NCI-H82 treated with DMSO at 0.1 percent for 48 hours (cell line): Measurements from ENCODE around the gene ATP5ME.
A peak's percentile ranks its signal among the peaks of the same experiment; 100 is the strongest.
"Not testable (repeated sequence)": the region's sequence is repeated elsewhere in the genome, so short reads cannot be mapped to it uniquely, and the experiment has no call there.

Experiments
- DNase-seq: peaks from one replicate; lab custom pipeline; 2025; ENCODE audit not compliant: unreplicated experiment; lab: John Stamatoyannopoulos, UW

The ATP5ME gene

GRCh38 chr4:671769-672168, 2.3 kb downstream of the ATP5ME start:
- DNase-seq: no peak

GRCh38 chr4:669806-670559, 4.1 kb downstream of the ATP5ME start:
- peak; percentile 6 for DNase-seq

- DNase-seq: not testable (repeated sequence)
Measured at GRCh38 chr4:668219-668618, 5.9 kb downstream of the ATP5ME start.

GRCh38 chr4:667545-667925, 6.5 kb downstream of the ATP5ME start:
- DNase-seq: no peak

GRCh38 chr4:666822-667544, 7.1 kb downstream of the ATP5ME start:
- DNase-seq: no peak

- no peak for DNase-seq
Measured at GRCh38 chr4:666436-666810, 7.7 kb downstream of the ATP5ME start.

- DNase-seq: no peak
Measured at GRCh38 chr4:665751-666435, 8.2 kb downstream of the ATP5ME start.

- DNase-seq: no peak
Measured at GRCh38 chr4:665381-665750, 8.7 kb downstream of the ATP5ME start.

GRCh38 chr4:664713-665231, 9.3 kb downstream of the ATP5ME start:
- DNase-seq: no peak

- DNase-seq: peak; percentile 20
Measured at GRCh38 chr4:663438-664428, 10.3 kb downstream of the ATP5ME start.

- no peak for DNase-seq
Measured at GRCh38 chr4:663046-663437, 11.0 kb downstream of the ATP5ME start.

- no peak for DNase-seq
Measured at GRCh38 chr4:661881-662761, 12.0 kb downstream of the ATP5ME start.

- DNase-seq: no peak
Measured at GRCh38 chr4:661231-661630, 12.8 kb downstream of the ATP5ME start.

GRCh38 chr4:660401-660800, 13.7 kb downstream of the ATP5ME start:
- DNase-seq: no peak

- DNase-seq: no peak
Measured at GRCh38 chr4:659851-660250, 14.2 kb downstream of the ATP5ME start.

GRCh38 chr4:658681-659667, 15.1 kb downstream of the ATP5ME start:
- DNase-seq: no peak

GRCh38 chr4:657834-658667, 16.0 kb downstream of the ATP5ME start:
- DNase-seq: no peak
